SK-N-MC (cell line): ENCODE results near the gene ART5.

Experiments used
- DNase-seq: peaks from one replicate; pipeline ENCODE4 v3.0.0-alpha.2; 2011; ENCODE audit warnings: low read depth, low spot score
- H3K27ac ChIP-seq: fragments of 200-600 bp; sonication (generic); 2 replicates; pipeline ENCODE4 v1.5.1; 2016; ENCODE audit warnings: mixed run types
- H3K36me3 ChIP-seq: fragments of 200-600 bp; sonication (generic); 2 replicates; pipeline ENCODE4 v1.6.1; 2017; ENCODE audit warnings: antibody characterized with exemption, low read length, mixed read lengths; ENCODE audit not compliant: insufficient read depth
- H3K4me3 ChIP-seq: fragments of 200-600 bp; sonication (generic); 2 replicates; pipeline ENCODE4 v1.5.1; 2016
- H3K9ac ChIP-seq: fragments of 200-600 bp; sonication (generic); 2 replicates; pipeline ENCODE4 v1.8.0; 2017; ENCODE audit warnings: mixed run types, mixed read lengths; ENCODE audit not compliant: insufficient read length
- H3K9me3 ChIP-seq: fragments of 200-600 bp; sonication (generic); 2 replicates; pipeline ENCODE4 v1.6.1; 2017; ENCODE audit warnings: low read depth, mild to moderate bottlenecking, antibody characterized with exemption, low read length, moderate library complexity, mixed read lengths
- EZH2 ChIP-seq: fragments of 200-600 bp; sonication (generic); IDR thresholded peaks from one replicate; pipeline ENCODE4 v1.6.1; 2017; ENCODE audit warnings: antibody characterized with exemption
- FOXP2 ChIP-seq: optimal IDR thresholded peaks from 2 replicates; pipeline ENCODE3; 2011; ENCODE audit warnings: mild to moderate bottlenecking, moderate library complexity; ENCODE audit not compliant: insufficient read depth; ENCODE audit errors: extremely low read length, control extremely low read depth
- POLR2AphosphoS5 ChIP-seq: IDR thresholded peaks from 2 replicates; pipeline ENCODE4 v1.6.1; 2012; ENCODE audit warnings: mild to moderate bottlenecking, low read depth, low read length, borderline replicate concordance

The ART5 gene

GRCh38 chr11:3616721-3617460 lies 24.9 kb downstream of the ART5 start:
- no peak overlapping the region for H3K27ac ChIP-seq
- DNase-seq: no peak

GRCh38 chr11:3615998-3616397 lies 25.8 kb downstream of the ART5 start:
- TF ChIP-seq POLR2AphosphoS5: no peak
- no peak for TF ChIP-seq FOXP2
- TF ChIP-seq EZH2: no peak
- Histone ChIP-seq H3K36me3 (no peaks in the 10 kb centered on the region), H3K9ac (no peak overlapping the region), H3K4me3 (no peak overlapping the region), H3K27ac (no peak overlapping the region), H3K9me3 (no peaks in the 10 kb centered on the region)
- DNase-seq: no peak

More at GRCh38 chr11:3616721-3617460, 24.9 kb downstream of the ART5 start:
- no peak overlapping the region for H3K9ac ChIP-seq
- H3K4me3 ChIP-seq: no peak overlapping the region
- TF ChIP-seq EZH2 (no peak), POLR2AphosphoS5 (no peak), FOXP2 (no peak)
- H3K9me3 ChIP-seq: no peaks in the 10 kb centered on the region
- H3K36me3 ChIP-seq: no peaks in the 10 kb centered on the region

GRCh38 chr11:3614742-3615171 lies 27.0 kb downstream of the ART5 start:
- Histone ChIP-seq H3K9ac (no peak overlapping the region), H3K9me3 (no peaks in the 10 kb centered on the region), H3K36me3 (no peaks in the 10 kb centered on the region), H3K4me3 (no peak overlapping the region), H3K27ac (no peak overlapping the region)
- no peak for DNase-seq
- no peak for TF ChIP-seq POLR2AphosphoS5
- TF ChIP-seq FOXP2: no peak
- TF ChIP-seq EZH2: no peak

- H3K9me3 ChIP-seq: no peaks in the 10 kb centered on the region
- no peak for DNase-seq
- TF ChIP-seq POLR2AphosphoS5 (no peak), EZH2 (no peak), FOXP2 (no peak)
- no peak overlapping the region for H3K27ac ChIP-seq
- no peak overlapping the region for H3K9ac ChIP-seq
- H3K36me3 ChIP-seq: no peaks in the 10 kb centered on the region
- no peak overlapping the region for H3K4me3 ChIP-seq
These were observed 27.6 kb downstream of the ART5 start for GRCh38 chr11:3613998-3614741.

GRCh38 chr11:3611976-3612678 lies 29.7 kb downstream of the ART5 start:
- TF ChIP-seq EZH2: no peak
- no peak for DNase-seq
- no peak overlapping the region for H3K4me3 ChIP-seq
- H3K36me3 ChIP-seq: no peaks in the 10 kb centered on the region
- H3K9me3 ChIP-seq: no peaks in the 10 kb centered on the region
- H3K9ac ChIP-seq: no peak overlapping the region
- H3K27ac ChIP-seq: no peak overlapping the region

- DNase-seq: no peak
- Histone ChIP-seq H3K9ac (no peak overlapping the region), H3K36me3 (no peaks in the 10 kb centered on the region), H3K9me3 (no peaks in the 10 kb centered on the region), H3K4me3 (no peak overlapping the region), H3K27ac (no peak overlapping the region)
- TF ChIP-seq FOXP2 (no peak), POLR2AphosphoS5 (no peak), EZH2 (no peak)
These were observed 30.9 kb downstream of the ART5 start for GRCh38 chr11:3610846-3611245.

GRCh38 chr11:3609416-3610265 lies 32.2 kb downstream of the ART5 start:
- Histone ChIP-seq H3K4me3 (no peak overlapping the region), H3K9me3 (no peaks in the 10 kb centered on the region), H3K36me3 (no peaks in the 10 kb centered on the region), H3K27ac (no peak overlapping the region), H3K9ac (no peak overlapping the region)
- DNase-seq: no peak
- TF ChIP-seq FOXP2 (no peak), EZH2 (no peak), POLR2AphosphoS5 (no peak)

- TF ChIP-seq EZH2 (no peak), FOXP2 (no peak), POLR2AphosphoS5 (no peak)
- no peak for DNase-seq
- Histone ChIP-seq H3K4me3 (no peak overlapping the region), H3K36me3 (no peaks in the 10 kb centered on the region), H3K27ac (no peak overlapping the region), H3K9me3 (no peaks in the 10 kb centered on the region), H3K9ac (no peak overlapping the region)
These were observed 36.0 kb downstream of the ART5 start for GRCh38 chr11:3605771-3606203.

- Histone ChIP-seq H3K9me3 (no peaks in the 10 kb centered on the region), H3K27ac (no peak overlapping the region), H3K4me3 (no peak overlapping the region), H3K9ac (no peak overlapping the region), H3K36me3 (no peaks in the 10 kb centered on the region)
- DNase-seq: no peak
- TF ChIP-seq POLR2AphosphoS5 (no peak), FOXP2 (no peak), EZH2 (no peak)
These were observed 36.5 kb downstream of the ART5 start for GRCh38 chr11:3605283-3605662.
